GM18907 (cell line): ENCODE results near the gene PNPT1.

Experiments
- ATAC-seq: cut with Tn5 transposase; IDR thresholded peaks from one replicate; pipeline ENCODE4 v1.9.1; 2021; ENCODE audit warnings: mild to moderate bottlenecking, moderate library complexity; ENCODE audit not compliant: unreplicated experiment

The PNPT1 gene

DNA sequence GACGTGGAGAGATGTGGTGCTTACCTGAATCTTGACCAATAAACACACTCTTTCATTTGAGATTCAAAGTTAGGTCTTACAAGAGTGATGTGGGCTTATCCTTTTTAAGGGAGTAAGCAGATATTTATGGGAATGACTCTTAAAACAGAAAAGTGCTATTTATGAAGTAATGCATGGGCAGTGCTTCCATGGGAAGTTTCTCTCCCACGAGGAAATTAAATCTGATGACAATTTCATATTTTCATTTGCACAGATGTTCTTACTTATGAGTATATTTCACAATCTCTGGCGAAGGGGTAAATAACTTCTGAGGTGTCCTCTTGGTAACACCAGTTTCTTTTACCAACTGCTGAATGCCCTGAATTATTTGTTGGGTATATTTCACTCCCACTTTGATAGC is 21.0 kb downstream of the PNPT1 start:
- no peak for ATAC-seq

GRCh38 chr2:55668956-55669355 is 24.7 kb downstream of the PNPT1 start:
- ATAC-seq = no peak

GRCh38 chr2:55653255-55653654 is 40.4 kb downstream of the PNPT1 start:
- no peak for ATAC-seq

DNA sequence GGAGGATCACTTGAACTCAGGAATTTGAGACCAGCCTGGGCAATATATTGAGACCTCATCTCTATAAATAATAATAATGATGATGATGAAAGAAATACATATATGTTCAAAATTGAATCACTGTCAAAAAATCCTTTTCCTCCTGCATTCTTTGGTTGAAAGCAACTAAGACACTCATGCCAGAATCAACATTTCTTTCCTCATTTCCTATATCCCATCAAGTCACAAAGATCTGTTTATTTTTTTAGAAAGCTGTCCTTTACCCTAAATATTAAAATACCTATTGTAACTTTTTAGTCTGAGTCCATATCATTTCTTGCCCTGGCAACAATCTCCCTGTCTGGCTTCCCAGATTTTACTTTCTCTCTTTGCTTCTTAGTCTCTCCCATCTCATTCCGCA is 44.4 kb downstream of the PNPT1 start:
- no peak for ATAC-seq

DNA sequence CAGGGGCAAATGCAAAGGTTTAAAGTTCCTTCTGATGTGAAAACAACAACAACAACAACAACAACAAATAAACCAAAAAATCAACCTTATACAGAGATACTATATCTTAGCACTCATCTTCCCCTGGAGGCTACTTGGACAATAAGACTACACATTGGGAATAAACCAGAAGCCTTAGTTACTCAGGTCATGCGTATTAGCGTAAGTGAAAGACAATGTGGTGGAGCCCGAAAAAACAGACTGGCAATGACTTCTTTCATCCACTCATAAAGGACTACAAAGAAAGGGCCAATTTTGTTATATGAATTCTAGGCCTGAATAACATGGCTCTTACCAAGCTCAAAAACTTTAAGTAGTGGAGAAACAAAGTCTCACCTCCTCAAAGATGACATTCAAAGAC is 56.8 kb downstream of the PNPT1 start:
- ATAC-seq = no peak

DNA sequence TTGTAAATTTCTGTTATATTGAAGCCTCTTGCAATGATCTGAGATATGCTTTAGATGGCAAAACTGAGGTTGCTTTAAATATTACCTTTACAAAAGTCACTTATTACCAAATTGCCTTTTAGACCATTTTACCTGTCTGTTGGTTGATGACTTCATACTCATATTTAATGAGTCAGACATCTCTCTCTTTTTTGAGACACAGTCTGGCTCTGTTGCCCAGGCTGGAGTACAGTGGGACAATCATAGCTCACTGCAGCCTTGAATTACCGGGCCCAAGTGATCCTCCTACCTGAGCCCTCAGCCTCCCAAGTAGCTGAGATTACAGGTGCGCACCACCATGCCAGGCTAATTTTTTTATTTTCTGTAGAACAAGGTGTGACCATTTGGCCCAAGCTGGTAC is 64.7 kb downstream of the PNPT1 start:
- ATAC-seq = no peak

DNA sequence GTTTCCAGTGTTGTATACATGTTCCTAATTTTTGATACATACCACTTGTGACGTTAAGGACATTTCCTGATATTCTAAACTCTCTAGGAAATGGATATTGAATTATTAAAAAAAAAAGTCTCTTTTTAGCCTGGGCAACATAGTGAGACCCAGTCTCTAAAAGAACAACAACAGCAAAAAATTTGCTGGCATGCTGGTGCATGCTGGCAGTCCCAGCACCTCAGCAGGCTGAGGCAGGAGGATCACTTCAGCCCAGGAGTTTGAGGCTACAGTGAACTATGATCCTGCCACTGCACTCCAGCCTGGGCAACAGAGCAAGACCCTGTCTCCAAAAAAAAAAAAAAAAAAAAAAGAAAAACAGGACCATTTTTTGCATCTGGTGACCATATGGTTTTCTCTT is 65.7 kb downstream of the PNPT1 start:
- no peak for ATAC-seq

GRCh38 chr2:55621802-55622201 is 71.8 kb downstream of the PNPT1 start:
- no peak for ATAC-seq

GRCh38 chr2:55620123-55620779 is 73.4 kb downstream of the PNPT1 start:
- ATAC-seq = no peak

DNA sequence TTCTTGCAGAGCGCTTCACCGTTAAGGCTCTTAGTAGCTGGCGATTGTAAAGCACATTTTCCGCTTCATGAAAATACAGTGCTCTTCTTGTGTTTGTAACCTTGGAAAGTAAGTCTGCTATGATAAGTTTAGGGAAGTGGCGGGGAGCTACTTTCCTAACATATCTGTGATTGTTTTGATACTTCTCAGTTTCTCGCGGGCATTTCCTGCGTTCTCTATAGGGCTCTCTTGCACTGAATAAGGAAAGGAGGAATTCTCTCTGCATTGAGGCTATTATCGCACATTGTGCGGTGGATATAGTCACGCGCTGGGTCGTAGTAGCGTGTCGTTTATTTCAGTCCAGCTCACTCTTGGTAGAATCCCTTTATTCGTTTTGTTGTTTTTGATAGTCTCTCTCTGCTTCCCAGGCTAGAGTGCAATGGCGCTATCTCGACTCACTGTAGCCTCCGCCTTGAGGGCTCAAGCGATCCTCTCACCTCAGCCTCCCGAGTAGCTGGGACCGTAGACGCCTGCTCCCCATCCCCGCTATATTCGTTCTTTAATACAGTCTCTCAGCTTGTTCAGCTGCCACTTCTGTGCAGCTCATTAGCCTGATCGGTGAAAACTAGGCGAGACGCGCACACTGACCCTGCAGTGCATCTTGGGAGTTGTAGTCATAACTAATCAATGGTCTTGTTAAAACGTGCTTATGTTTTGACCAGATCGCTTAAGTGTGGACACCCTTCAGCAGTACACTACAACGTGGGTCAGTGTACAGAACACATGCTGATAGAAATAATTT is 75.2 kb downstream of the PNPT1 start:
- ATAC-seq = peak; percentile 42

GRCh38 chr2:55618025-55618274 is 75.7 kb downstream of the PNPT1 start:
- ATAC-seq = no peak

DNA sequence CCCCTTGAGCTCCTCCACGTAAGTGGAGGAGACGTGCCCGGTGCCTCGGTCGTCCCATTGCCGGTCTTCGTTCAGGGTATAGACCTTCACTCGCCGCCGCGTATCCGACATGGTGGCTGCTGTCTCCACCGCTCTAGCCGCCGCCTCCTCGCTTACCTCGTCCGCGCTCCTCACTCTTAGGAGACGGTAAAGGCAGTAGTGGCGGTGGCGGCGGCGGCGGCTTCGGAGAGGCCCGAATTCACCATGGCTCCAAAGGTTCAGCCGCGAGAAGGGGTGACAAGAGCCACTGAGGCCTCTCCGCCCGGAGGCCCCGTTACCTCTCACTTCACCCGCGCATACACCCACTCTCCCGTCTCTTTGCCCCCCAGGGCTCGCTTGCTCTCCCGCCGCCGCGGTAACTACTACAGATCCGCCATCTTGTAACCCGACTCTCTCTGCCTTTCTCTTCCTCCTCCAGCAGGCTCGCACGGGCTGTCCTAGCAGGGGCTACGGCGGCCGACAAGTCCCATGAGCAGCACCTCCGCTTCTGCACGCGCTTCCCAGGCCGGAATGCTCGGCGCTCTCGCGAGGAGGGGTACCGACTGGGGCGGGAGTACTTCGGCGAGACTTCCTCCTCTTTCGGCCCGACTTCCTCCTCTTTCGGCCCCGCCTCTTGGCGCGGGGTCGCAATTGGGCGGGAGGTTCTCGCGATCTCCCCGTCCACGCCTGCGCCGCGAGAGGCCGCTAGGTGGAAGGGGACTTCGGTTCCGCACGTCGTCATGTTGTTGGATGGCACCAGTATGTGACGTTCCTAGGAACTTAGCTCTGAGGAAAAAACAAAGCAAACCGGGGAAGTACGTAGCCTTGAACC is 76.2 kb downstream of the PNPT1 start, which contains the start of gene PPP4R3B:
Gene PPP4R3B, minus strand, starts transcription at position 448 of the 850 bp plus-strand sequence. Its CDS starts 337 bp downstream, at position 111.
- peak; percentile 91 for ATAC-seq

DNA sequence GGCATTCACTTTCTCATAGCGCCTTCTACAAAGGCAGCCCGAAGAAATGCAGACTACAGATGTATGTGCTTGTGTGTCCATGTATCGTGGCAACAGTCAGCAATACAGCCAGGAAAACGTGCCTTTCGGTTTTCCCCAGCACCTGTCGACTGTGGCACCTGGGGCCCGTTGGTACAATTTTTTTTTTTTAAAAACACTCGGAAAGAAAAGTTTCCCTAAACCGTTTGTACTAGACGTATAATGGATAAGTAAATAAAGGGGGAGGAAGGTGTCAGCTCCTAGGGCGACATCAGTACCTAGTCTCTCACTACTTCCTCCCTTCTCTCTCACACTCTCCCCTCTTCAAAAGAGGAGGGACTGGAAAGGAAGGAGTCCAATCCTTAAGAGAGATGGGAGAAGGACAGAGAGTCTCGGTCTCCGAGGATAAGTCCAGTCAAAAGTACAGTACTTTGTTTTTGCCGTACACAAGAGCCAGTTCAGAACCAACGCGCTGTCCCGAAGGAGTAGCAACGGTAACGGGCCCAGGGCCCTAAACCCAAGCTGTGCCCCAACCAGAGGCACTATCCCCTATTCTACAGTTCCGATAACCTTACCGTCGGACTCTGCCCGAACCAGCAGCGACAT is 77.0 kb downstream of the PNPT1 start:
- peak; percentile 16 for ATAC-seq

DNA sequence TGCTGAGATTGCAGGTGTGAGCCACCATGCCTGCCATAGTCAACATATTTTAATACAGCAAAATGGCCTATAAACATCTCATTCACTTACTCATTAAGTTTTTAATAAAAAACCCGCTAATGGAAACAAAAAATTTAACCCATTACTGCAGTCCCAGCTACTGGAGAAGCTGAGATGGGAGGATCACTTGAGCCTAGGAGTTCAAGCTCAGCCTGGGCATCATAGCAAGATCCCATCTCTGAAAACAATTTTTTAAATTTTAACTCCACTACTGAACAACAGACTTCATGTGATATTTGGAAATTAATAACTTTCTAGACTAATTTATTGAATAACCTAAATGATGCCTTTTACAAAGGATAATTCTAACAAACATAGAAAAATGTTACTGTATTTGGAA is 81.6 kb downstream of the PNPT1 start:
- ATAC-seq = no peak

- ATAC-seq = no peak
These were observed 82.5 kb downstream of the PNPT1 start for GRCh38 chr2:55610954-55611743.

GRCh38 chr2:55609938-55610578 is 83.6 kb downstream of the PNPT1 start:
- no peak for ATAC-seq

DNA sequence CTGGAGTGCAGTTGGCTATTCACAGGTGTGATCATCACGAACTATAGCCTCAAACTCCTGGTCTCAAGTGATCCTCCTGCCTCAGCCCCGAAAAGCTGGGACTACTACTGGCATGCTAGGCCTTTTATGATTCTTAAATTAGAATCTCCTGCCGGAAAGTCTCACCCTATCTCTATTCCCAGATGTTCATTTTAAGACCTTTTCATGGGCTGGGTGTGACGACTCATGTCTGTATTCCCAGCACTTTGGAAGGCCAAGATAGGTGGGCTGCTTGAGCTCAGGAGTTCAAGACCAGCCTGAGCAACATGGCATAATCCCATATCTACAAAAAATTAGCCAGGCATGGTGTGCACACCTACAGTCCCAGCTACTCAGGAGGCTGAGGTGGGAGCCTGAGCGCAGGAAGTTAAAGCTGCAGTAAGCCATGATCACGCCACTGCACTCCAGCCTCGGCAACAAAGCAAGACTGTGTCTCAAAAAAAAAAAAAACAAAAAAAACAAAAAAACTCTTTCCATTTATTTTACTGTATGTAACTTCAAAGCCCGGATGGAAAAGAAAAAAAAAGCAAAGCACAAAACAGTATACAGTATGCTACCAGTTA is 84.3 kb downstream of the PNPT1 start:
- no peak for ATAC-seq

- no peak for ATAC-seq
These were observed 85.9 kb downstream of the PNPT1 start for GRCh38 chr2:55607717-55608116.

- ATAC-seq = no peak
These were observed 89.5 kb downstream of the PNPT1 start for GRCh38 chr2:55604027-55604565.
